Stimulated activated CD4-positive, alpha-beta T cell treated with anti-CD3 and anti-CD28 coated beads, TNF-alpha, amount 100 ng/mL, for 4 hours (primary cell): ENCODE data around the gene MARCHF7.
"Not testable (repeated sequence)": the region's sequence is repeated elsewhere in the genome, so short reads cannot be mapped to it uniquely, and the experiment has no call there.

ENCODE experiments used
- DNase-seq, 3 experiments: peaks; one replicate each; pipeline ENCODE4 v3.0.0-alpha.2; 2020; ENCODE audit warnings: low read depth in 3 of 3

MARCHF7 gene

GRCh38 chr2:159712143-159712928 lies at the start of gene MARCHF7:
Gene MARCHF7 (plus strand): TSS chr2:159712506. CDS start chr2:159729023, 16,517 bp downstream.
- peak; percentile 93 to 98 (median 94) for DNase-seq

- DNase-seq, result not testable (repeated sequence)
Measured at GRCh38 chr2:159667423-159667822, 44.9 kb upstream of the MARCHF7 start.

- DNase-seq, result no peak
Measured at GRCh38 chr2:159671047-159671446, 41.3 kb upstream of the MARCHF7 start.

- DNase-seq, result no peak
Measured at GRCh38 chr2:159677654-159678053, 34.7 kb upstream of the MARCHF7 start.

DNA sequence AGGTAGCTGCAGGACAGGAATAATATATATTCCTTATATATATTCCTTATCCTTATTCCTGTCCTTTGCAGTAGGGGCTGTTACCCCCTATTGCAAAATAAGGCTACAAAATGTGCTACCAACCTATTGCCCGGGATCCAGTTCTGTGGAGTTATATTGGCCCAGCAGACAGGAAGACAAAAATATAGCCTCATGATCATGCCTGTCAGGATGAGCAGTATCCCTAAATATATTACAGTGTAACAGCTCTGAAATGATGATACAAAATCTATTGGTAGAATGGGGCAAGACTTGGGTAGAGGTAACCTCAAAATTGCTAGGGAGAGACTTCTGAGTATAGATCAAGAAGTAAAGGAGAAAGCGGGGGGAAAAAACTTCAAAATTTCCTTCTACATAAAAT lies 31.6 kb upstream of the MARCHF7 start:
- no peak for DNase-seq

GRCh38 chr2:159683817-159684216 lies 28.5 kb upstream of the MARCHF7 start:
- DNase-seq, result no peak

- DNase-seq, result no peak
Measured at GRCh38 chr2:159684796-159685195, 27.5 kb upstream of the MARCHF7 start.

DNA sequence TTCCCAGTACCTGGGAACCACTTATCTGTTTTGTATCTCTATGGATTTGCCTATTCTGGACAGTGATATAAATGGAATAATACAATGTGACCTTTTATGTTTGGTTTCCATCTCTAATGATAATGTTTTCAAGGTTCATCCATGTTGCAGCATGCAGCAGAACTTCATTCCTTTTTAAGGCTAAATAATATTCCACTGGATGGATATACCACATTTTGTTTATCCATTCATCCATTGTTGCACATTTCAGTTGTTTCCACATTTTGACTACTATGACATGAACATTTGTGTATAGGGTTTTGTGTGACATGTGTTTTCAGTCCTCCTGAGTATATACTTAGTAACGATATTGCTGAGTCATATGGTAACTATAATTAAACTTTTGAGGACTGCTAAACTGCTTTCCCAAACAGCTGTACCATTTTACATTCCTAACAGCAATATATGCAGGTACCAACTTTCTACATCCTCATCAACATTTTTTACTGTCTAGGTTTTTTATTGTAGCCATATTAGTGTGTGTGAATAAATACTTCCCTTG lies 17.7 kb upstream of the MARCHF7 start:
- no peak for DNase-seq

DNA sequence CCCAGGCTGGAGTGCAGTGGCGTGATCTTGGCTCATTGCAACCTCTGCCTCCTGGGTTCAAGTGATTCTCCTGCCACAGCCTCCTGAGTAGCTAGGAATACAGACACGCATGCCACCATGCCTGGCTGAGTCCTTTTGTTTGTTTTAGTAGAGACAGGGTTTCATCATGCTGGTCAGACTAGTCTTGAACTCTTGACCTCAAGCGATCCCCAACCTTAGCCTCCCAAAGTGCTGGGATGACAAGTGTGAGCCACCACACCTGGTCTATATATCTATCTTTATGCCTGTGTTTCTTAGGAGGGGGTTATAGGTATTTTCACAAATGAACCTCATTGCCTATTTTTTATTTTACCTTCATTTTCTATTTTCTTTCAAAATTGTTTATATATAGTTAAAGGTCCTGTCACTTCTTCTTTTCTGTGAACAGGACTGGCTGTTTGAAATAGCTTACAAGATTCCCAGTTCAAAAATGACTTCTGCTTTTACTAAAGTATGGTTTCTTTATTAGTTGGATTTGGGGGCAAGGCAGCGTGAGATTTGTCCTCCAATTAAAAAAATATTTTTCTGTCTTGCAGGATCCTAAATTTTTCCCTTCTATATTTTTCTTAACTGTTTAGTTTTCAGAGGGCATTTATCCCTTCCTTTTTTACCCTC lies 16.4 kb upstream of the MARCHF7 start:
- DNase-seq, result no peak

DNA sequence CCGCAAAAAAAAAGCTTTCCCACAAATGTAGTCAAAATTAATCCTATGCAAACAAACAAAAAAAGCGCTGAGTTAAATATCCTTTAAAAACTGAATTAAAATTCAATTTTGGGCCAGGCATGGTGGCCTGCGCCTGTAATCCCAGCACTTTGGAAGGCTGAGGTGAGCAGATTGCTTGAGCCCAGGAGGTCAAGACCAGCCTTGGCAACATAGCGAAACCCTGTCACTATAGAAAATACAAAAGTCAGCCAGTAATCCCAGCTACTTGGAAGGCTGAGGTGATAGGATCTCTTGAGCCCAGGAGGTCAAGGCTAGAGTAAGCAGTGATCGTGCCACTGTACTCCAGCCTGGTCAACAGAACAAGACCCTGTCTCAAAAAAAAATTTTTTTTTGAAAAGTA lies 8.8 kb upstream of the MARCHF7 start:
- no peak for DNase-seq

DNA sequence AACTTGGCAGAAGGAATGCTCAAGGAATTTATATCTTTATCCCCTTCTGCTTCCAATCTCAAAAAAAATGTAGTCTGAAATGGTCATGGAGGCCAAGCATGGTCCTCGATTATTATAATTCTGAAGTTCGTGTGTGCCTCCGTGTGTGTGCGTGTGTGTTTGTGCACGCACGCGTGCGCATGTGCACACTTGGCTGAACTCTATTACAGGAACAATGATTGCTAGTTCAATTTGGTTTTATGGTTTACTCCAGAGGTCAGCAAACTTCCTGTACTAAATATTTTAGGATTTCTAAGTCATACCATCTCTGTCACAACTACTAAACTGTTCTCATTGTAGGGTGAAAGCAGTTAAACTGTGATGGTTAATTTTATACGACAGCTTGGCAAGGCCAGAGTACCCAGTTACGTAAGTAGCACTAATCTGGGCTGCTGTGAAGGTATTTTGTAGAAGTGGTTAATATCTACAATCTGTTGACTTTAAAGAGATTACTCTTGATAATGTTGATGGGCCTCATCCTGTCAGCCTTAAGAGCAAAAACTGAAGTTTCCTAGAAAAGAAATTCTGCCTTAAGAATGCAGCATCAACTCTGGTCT lies 5.8 kb upstream of the MARCHF7 start:
- no peak for DNase-seq

DNA sequence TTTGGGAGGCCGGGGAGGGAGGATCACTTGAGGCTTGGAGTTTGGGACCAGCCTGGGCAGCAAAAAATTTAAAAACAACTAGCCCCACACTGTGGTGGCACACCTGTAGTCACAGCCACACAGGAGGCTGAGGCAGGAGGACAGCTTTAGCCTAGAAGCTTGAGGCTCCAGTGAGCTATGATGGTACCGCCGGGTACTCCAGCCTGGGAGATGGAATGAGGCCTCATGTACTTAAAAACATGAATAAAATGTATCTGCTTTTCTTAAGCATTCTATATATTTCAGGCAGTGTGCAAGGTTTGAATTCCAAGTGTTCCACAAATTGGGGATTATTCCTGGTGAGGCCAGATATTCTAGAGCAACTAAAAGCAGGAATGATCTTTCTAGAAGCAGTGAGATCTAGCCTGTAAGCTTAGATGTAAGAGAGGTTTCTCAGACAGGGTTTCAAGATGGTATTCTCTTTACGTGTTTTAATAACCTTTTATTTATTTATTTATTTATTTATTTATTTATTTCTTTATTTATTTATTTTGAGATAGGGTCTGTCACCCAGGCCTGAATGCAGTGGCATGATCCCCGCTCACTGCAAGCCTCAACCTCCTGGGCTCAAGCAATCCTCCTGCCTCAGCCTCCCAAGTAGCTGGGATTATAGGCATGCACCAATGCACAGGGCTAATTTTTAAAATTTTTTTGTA lies 4.1 kb upstream of the MARCHF7 start:
- DNase-seq, result no peak

- no peak for DNase-seq
Measured at GRCh38 chr2:159710601-159711180, 1.6 kb upstream of the MARCHF7 start.

DNA sequence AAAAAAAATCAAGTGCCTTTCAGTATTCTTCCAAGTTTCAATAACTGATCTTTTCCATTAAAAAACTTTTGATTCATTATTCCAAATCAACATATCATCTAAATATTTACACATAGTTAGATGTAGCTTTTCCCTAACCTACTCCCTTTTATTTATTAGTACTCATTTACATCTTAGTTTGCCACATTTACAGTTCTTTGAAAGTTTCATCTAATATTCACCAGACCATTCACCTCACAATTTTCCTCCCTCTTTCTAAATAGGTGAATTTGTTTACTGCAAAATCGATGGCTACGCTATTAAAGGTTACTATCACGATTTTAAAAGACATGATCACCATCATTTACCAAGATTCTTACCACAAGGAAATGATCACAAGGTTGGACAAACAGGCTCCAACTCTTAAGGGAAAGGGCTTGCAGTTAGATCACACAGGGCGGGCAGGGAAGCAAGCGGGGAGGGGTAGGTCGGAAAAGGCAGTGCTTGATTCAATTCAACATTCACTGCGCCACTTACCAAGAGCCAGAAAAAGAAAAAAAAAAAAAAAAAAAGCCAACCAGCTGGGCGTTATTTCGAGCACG lies 654 bp upstream of the MARCHF7 start:
- no peak for DNase-seq

DNA sequence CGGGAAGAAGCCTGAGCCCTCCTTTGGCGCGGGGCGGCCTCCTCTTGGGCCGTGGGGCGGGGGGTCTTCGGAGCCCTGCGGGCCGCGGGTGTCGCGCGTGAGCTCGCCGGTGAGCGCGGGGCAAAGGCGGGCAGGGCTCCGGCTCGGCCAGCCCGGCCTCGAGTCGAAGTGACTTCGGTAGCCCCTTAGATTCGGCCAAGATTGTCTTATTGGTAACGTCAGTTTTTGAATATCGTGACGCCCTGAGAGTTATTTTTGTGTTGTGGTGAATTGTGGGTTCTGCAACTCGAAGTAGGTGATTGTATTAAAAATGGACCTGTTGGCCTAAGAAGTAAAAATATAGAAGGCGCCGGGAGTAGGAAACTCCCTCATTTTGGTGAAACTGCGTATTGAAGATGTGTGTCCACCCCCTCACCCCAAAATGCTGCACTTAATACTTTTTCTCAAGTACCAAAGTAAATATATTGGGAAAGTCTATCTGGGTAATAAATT lies 669 bp downstream of the MARCHF7 start:
- no peak for DNase-seq

- no peak for DNase-seq
Measured at GRCh38 chr2:159713631-159714246, 1.4 kb downstream of the MARCHF7 start.

GRCh38 chr2:159714247-159714930 lies 2.1 kb downstream of the MARCHF7 start:
- DNase-seq, result no peak

GRCh38 chr2:159715451-159715850 lies 3.1 kb downstream of the MARCHF7 start:
- no peak for DNase-seq

GRCh38 chr2:159716409-159716808 lies 4.1 kb downstream of the MARCHF7 start:
- DNase-seq, result not testable (repeated sequence)

GRCh38 chr2:159716857-159717256 lies 4.6 kb downstream of the MARCHF7 start:
- DNase-seq, result no peak
